ENCODE results near the gene ANKRD12.
"Not testable (repeated sequence)": the region's sequence is repeated elsewhere in the genome, so short reads cannot be mapped to it uniquely, and the experiment has no call there.

ANKRD12 gene

GRCh38 chr18:9139400-9140039, 2.9 kb downstream of the ANKRD12 start:
- DNase-seq (ENCODE audit: extremely low read depth in 1 of 2, low read depth in 1 of 2) = no peak

- no peak for DNase-seq (ENCODE audit: extremely low read depth in 1 of 2, low read depth in 1 of 2)
These were observed 3.8 kb downstream of the ANKRD12 start for GRCh38 chr18:9140381-9140780.

- no peak for DNase-seq (ENCODE audit: extremely low read depth in 1 of 2, low read depth in 1 of 2)
These were observed 4.4 kb downstream of the ANKRD12 start for GRCh38 chr18:9140984-9141383.

- no peak for DNase-seq (ENCODE audit: extremely low read depth in 1 of 2, low read depth in 1 of 2)
These were observed 9.6 kb downstream of the ANKRD12 start for GRCh38 chr18:9146224-9146623.

GRCh38 chr18:9147440-9148202, 11.0 kb downstream of the ANKRD12 start:
- no peak for DNase-seq (ENCODE audit: extremely low read depth in 1 of 2, low read depth in 1 of 2)

GRCh38 chr18:9148203-9148552, 11.6 kb downstream of the ANKRD12 start:
- no peak for DNase-seq (ENCODE audit: extremely low read depth in 1 of 2, low read depth in 1 of 2)

- no peak for DNase-seq (ENCODE audit: extremely low read depth in 1 of 2, low read depth in 1 of 2)
These were observed 13.5 kb downstream of the ANKRD12 start for GRCh38 chr18:9150121-9150520.

- no peak for DNase-seq (ENCODE audit: extremely low read depth in 1 of 2, low read depth in 1 of 2)
These were observed 16.7 kb downstream of the ANKRD12 start for GRCh38 chr18:9153256-9153655.

GRCh38 chr18:9156604-9157249, 20.1 kb downstream of the ANKRD12 start:
- no peak for DNase-seq (ENCODE audit: extremely low read depth in 1 of 2, low read depth in 1 of 2)

GRCh38 chr18:9157806-9158205, 21.2 kb downstream of the ANKRD12 start:
- no peak for DNase-seq (ENCODE audit: extremely low read depth in 1 of 2, low read depth in 1 of 2)

GRCh38 chr18:9160014-9160413, 23.4 kb downstream of the ANKRD12 start:
- DNase-seq (ENCODE audit: extremely low read depth in 1 of 2, low read depth in 1 of 2) = no peak

- DNase-seq (ENCODE audit: extremely low read depth in 1 of 2, low read depth in 1 of 2) = not testable (repeated sequence)
These were observed 26.1 kb downstream of the ANKRD12 start for GRCh38 chr18:9162663-9163062.

- not testable (repeated sequence) for DNase-seq (ENCODE audit: extremely low read depth in 1 of 2, low read depth in 1 of 2)
These were observed 27.6 kb downstream of the ANKRD12 start for GRCh38 chr18:9164149-9164548.

- not testable (repeated sequence) for DNase-seq (ENCODE audit: extremely low read depth in 1 of 2, low read depth in 1 of 2)
These were observed 29.3 kb downstream of the ANKRD12 start for GRCh38 chr18:9165883-9166282.

GRCh38 chr18:9169515-9169914, 32.9 kb downstream of the ANKRD12 start:
- DNase-seq (ENCODE audit: extremely low read depth in 1 of 2, low read depth in 1 of 2) = not testable (repeated sequence)

GRCh38 chr18:9171919-9172318, 35.3 kb downstream of the ANKRD12 start:
- not testable (repeated sequence) for DNase-seq (ENCODE audit: extremely low read depth in 1 of 2, low read depth in 1 of 2)

- DNase-seq (ENCODE audit: extremely low read depth in 1 of 2, low read depth in 1 of 2) = no peak
These were observed 36.0 kb downstream of the ANKRD12 start for GRCh38 chr18:9172506-9173127.

GRCh38 chr18:9173770-9174233, 37.2 kb downstream of the ANKRD12 start:
- DNase-seq (ENCODE audit: extremely low read depth in 1 of 2, low read depth in 1 of 2) = no peak

GRCh38 chr18:9174302-9174701, 37.7 kb downstream of the ANKRD12 start:
- no peak for DNase-seq (ENCODE audit: extremely low read depth in 1 of 2, low read depth in 1 of 2)

- DNase-seq (ENCODE audit: extremely low read depth in 1 of 2, low read depth in 1 of 2) = no peak
These were observed 38.5 kb downstream of the ANKRD12 start for GRCh38 chr18:9175115-9175514.

- DNase-seq (ENCODE audit: extremely low read depth in 1 of 2, low read depth in 1 of 2) = no peak
These were observed 40.5 kb downstream of the ANKRD12 start for GRCh38 chr18:9177031-9177430.
